Left cardiac atrium (tissue), 4 donors: Measurements from ENCODE around the gene CRX. TPM values are rescaled to one million over a fixed set of nuclear protein-coding genes. Genes with fewer than 3 reads are reported as not detected.
"Not testable (repeated sequence)": the region's sequence is repeated elsewhere in the genome, so short reads cannot be mapped to it uniquely, and the experiment has no call there.

Experiments used
- ATAC-seq, 2 donors: fragments of 200-7000 bp; cut with Tn5 transposase; one replicate each; pipeline ENCODE4 v1.9.1; 2020; ENCODE audit warnings: mild to moderate bottlenecking in 2 of 2, moderate library complexity in 2 of 2
- DNase-seq: peaks from one replicate; pipeline ENCODE4 v3.0.0-alpha.2; 2020
- intact Hi-C, 2 donors: fragments of 100-400 bp; cut with DNase I; formaldehyde crosslinking; loops; one replicate each; pipeline versions ENCODE4 v1.14.1 to v1.15.1; 2022 to 2023
- total RNA-seq, 2 donors: library from RNA; stranded (reverse); fragmentation: NEBNext Ultra II Directional; extraction: Animal tissue kit (Norgen Biotek cat#: 25700); gene quantifications; one replicate each; pipeline ENCODE4 v1.2.1, GENCODE V29; 2021
- donor health status: DM: no; HTN: yes; CAD: no.
- donor health status: DM: no; HTN: yes; CAD: no; lungs with severe emphysema.
- donor health status: DM: yes; HTN: yes; CAD: no.
- donor health status: Dilated cardiomyopathy.

The CRX gene
- total RNA-seq, 2 donors from 2014 or later: not detected

- intact Hi-C loops: no loop called here
- DNase-seq (no peak), ATAC-seq (no peak)
Observed at GRCh38 chr19:47801270-47801669, 20.5 kb upstream of the CRX start.

- no peak for DNase-seq
- no peak for ATAC-seq
- intact Hi-C loops: no loop called here
Observed at GRCh38 chr19:47802521-47803043, 19.2 kb upstream of the CRX start.

GRCh38 chr19:47803148-47803547, 18.6 kb upstream of the CRX start:
- intact Hi-C loops, DNase-seq, ATAC-seq: not testable (repeated sequence)

- intact Hi-C loops, DNase-seq, ATAC-seq: not testable (repeated sequence)
Observed at GRCh38 chr19:47803671-47804070, 18.1 kb upstream of the CRX start.

- ATAC-seq, DNase-seq, intact Hi-C loops: not testable (repeated sequence)
Observed at GRCh38 chr19:47804451-47804850, 17.3 kb upstream of the CRX start, which contains the start of gene TPRX1. Gene TPRX1, minus strand, starts transcription at chr19:47804551. Its CDS starts 12 bp downstream, at chr19:47804539.

- intact Hi-C loops: no loop called here
- ATAC-seq (no peak), DNase-seq (no peak)
Observed at GRCh38 chr19:47805313-47805712, 16.4 kb upstream of the CRX start.

GRCh38 chr19:47806435-47806834, 15.3 kb upstream of the CRX start:
- intact Hi-C loops: no loop called here
- ATAC-seq (no peak), DNase-seq (no peak)

GRCh38 chr19:47813304-47813994, 8.3 kb upstream of the CRX start:
- ATAC-seq: peak; percentile 41 to 67
- DNase-seq: peak; percentile 77
- intact Hi-C loops: loop anchor here in 1 of 2 donors (5.0 kb wide), 1 partner anchor 49 kb away; no protein-coding TSS in a partner anchor

- ATAC-seq (no peak), DNase-seq (no peak)
- intact Hi-C loops: loop anchor here in 1 of 2 donors (5.0 kb wide), 1 partner anchor 48 kb away; no protein-coding TSS in a partner anchor
Observed at GRCh38 chr19:47813995-47814328, 7.8 kb upstream of the CRX start.

- intact Hi-C loops, ATAC-seq, DNase-seq: not testable (repeated sequence)
Observed at GRCh38 chr19:47816270-47816669, 5.5 kb upstream of the CRX start.

- intact Hi-C loops, DNase-seq, ATAC-seq: not testable (repeated sequence)
Observed at GRCh38 chr19:47818221-47818620, 3.5 kb upstream of the CRX start.

- no peak for ATAC-seq
- intact Hi-C loops: no loop called here
- no peak for DNase-seq
Observed at GRCh38 chr19:47819858-47820257, 1.9 kb upstream of the CRX start.

GRCh38 chr19:47820410-47820809, 1.3 kb upstream of the CRX start:
- intact Hi-C loops: no loop called here
- ATAC-seq: no peak

GRCh38 chr19:47824396-47824795, 2.7 kb downstream of the CRX start:
- intact Hi-C loops: no loop called here
- no peak for DNase-seq
- ATAC-seq: no peak

More at GRCh38 chr19:47820410-47820809, 1.3 kb upstream of the CRX start:
- no peak for DNase-seq

- ATAC-seq (no peak), DNase-seq (no peak)
- intact Hi-C loops: no loop called here
Observed at GRCh38 chr19:47826800-47827199, 5.1 kb downstream of the CRX start.

- intact Hi-C loops: no loop called here
- DNase-seq (no peak), ATAC-seq (no peak)
Observed at GRCh38 chr19:47832723-47833122, 11.0 kb downstream of the CRX start.

GRCh38 chr19:47836038-47836437, 14.3 kb downstream of the CRX start:
- ATAC-seq (no peak), DNase-seq (no peak)
- intact Hi-C loops: no loop called here

- ATAC-seq: no peak
- intact Hi-C loops: no loop called here
Observed at GRCh38 chr19:47839411-47839810, 17.7 kb downstream of the CRX start.

GRCh38 chr19:47839913-47840312, 18.2 kb downstream of the CRX start:
- intact Hi-C loops: no loop called here
- DNase-seq (no peak), ATAC-seq (no peak)

More at GRCh38 chr19:47839411-47839810, 17.7 kb downstream of the CRX start:
- DNase-seq: no peak

GRCh38 chr19:47842941-47843340, 21.2 kb downstream of the CRX start:
- intact Hi-C loops: no loop called here
- no peak for DNase-seq
- no peak for ATAC-seq

GRCh38 chr19:47848425-47848822, 26.7 kb downstream of the CRX start:
- ATAC-seq: no peak
- DNase-seq: no peak
- intact Hi-C loops: no loop called here
